ENCODE results near the gene MAN1A2. TPM values are rescaled to one million over a fixed set of nuclear protein-coding genes. Genes with fewer than 3 reads are reported as not detected.
A peak's percentile ranks its signal among the peaks of the same experiment; 100 is the strongest.

MAN1A2 gene
- total and polyA plus RNA-seq, 2 experiments from 2014 or later: 24.7 to 45.0 TPM

DNA sequence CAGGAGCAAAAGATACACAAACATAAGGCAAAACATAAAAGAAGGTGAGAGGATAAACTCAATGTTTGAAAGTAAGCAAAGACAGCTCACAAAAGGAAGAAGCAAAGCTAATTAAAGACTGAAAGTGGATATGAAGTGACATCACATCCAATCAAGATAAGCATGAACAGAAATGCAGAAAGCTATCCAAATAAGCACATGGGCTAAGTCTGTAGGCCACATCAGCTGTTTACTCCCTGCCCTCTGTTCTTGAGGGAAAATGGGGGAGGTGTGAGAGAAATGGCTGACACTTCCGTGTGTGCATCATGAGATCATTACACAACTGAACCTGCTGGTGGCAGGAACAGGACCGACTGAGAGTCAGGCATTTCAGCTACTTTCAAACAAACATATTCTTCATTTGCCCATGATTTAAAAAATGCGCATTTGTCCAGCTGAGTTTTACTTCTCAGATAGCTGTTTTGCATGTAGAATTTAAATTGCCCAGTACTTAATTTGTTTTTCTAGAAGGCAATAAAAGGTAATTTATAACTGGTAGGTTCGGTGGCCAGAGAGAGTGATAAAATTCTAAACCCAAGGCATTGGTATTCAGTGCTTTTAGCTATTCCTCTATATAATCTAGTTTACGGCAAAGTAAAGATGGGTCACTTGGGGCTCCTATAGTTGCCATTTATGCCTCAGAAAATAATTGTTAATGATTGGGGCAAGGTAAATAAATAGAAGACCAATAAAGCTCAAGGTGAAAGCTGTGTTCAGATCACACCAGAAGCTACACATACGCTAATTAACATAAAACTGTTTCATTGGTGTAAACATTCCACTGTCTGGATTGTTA, 27.2 kb upstream of the MAN1A2 start:
- TF ChIP-seq, protein P1, sequence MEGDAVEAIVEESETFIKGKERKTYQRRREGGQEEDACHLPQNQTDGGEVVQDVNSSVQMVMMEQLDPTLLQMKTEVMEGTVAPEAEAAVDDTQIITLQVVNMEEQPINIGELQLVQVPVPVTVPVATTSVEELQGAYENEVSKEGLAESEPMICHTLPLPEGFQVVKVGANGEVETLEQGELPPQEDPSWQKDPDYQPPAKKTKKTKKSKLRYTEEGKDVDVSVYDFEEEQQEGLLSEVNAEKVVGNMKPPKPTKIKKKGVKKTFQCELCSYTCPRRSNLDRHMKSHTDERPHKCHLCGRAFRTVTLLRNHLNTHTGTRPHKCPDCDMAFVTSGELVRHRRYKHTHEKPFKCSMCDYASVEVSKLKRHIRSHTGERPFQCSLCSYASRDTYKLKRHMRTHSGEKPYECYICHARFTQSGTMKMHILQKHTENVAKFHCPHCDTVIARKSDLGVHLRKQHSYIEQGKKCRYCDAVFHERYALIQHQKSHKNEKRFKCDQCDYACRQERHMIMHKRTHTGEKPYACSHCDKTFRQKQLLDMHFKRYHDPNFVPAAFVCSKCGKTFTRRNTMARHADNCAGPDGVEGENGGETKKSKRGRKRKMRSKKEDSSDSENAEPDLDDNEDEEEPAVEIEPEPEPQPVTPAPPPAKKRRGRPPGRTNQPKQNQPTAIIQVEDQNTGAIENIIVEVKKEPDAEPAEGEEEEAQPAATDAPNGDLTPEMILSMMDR (IDR thresholded peaks at IDR 0.05; ENCODE audit: poor library complexity): no peak
- TF ChIP-seq EZH2 (IDR thresholded peaks at IDR 0.05; ENCODE audit: borderline replicate concordance) (no peak), EZH2phosphoT487 (IDR thresholded peaks at IDR 0.05; ENCODE audit: low read depth, severe bottlenecking, unreplicated experiment) (no peak)
- Histone ChIP-seq H3K4me1 (ENCODE audit: insufficient read depth) (peaks cover 21% of the 10 kb centered on the region), H3K27ac (peak overlapping the region; percentile 89), H2AFZ (peak overlapping the region; percentile 37), H3K4me2 (peak overlapping the region; percentile 50), H3K36me3 (replicated peaks; ENCODE audit: insufficient read depth, low read depth) (no peaks in the 10 kb centered on the region), H3K9me3 (ENCODE audit: low read depth) (no peaks in the 10 kb centered on the region), H4K20me1 (ENCODE audit: insufficient read depth, poor library complexity, severe bottlenecking) (no peaks in the 10 kb centered on the region), H3K79me2 (no peaks in the 10 kb centered on the region), H3K9me2 (replicated peaks; ENCODE audit: insufficient read depth) (no peaks in the 10 kb centered on the region), H3K4me3 (no peak overlapping the region), H3K27me3 (no peaks in the 10 kb centered on the region)
- DNase-seq (ENCODE audit: low spot score): peak; percentile 84
- 44% methylated on average over 6 of the region's 6 CpGs for WGBS (ENCODE audit: low lambda C conversion rate, missing lambda C conversion rate)

DNA sequence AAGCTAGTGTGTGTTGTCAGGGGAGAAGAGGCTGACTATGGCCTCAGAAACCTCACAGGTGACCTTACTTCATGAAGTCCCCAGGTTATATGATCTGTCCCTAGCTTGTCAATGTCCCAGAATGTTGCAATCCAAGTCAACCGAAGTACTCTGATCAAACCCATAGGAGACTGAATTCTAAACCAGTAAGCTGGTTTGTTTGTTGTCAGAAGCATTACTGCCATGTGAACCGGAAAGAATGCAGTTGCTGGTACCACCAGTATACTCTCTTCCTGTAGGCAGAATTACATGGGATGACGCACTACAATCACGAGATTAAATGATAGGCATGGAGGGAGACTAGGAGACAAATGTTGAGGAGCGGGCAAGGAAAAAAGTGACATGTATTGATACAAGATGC, 26.1 kb upstream of the MAN1A2 start:
- Histone ChIP-seq H3K9me3 (ENCODE audit: low read depth) (no peaks in the 10 kb centered on the region), H3K36me3 (replicated peaks; ENCODE audit: insufficient read depth, low read depth) (no peaks in the 10 kb centered on the region), H3K79me2 (no peaks in the 10 kb centered on the region), H3K27me3 (no peaks in the 10 kb centered on the region), H3K4me3 (no peak overlapping the region), H4K20me1 (ENCODE audit: insufficient read depth, poor library complexity, severe bottlenecking) (no peaks in the 10 kb centered on the region), H3K9me2 (replicated peaks; ENCODE audit: insufficient read depth) (no peaks in the 10 kb centered on the region), H2AFZ (no peak overlapping the region), H3K27ac (peak overlapping the region; percentile 89), H3K4me2 (no peak overlapping the region), H3K4me1 (ENCODE audit: insufficient read depth) (peaks cover 21% of the 10 kb centered on the region)
- 87% methylated on average over 5 of the region's 5 CpGs for whole genome bisulfite sequencing (ENCODE audit: low lambda C conversion rate, missing lambda C conversion rate)
- TF ChIP-seq EZH2 (IDR thresholded peaks at IDR 0.05; ENCODE audit: borderline replicate concordance): no peak
- no peak for TF ChIP-seq EZH2phosphoT487 (IDR thresholded peaks at IDR 0.05; ENCODE audit: low read depth, severe bottlenecking, unreplicated experiment)
- TF ChIP-seq, protein P1 (IDR thresholded peaks at IDR 0.05; ENCODE audit: poor library complexity): no peak
- no peak for DNase-seq (ENCODE audit: low spot score)

DNA sequence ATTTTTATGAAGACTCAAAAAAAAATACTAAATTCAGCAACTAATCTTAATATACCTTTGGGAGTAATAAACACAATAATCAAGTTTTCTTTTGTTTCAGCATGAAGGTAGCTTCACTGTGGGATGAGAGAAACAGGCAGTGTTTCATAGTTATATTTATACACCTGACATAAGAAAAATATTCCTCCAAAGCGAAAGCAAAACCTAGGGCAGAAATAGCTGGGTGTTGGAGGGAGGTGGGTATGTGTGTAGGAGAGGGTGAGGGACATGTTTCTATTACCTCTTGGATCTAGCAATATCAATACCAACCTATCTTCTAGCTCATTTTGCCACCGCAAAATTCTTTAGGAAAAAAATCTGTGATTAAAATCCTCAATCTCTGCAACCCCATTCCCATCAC, 24.9 kb upstream of the MAN1A2 start:
- no peaks in the 10 kb centered on the region for H3K36me3 ChIP-seq (replicated peaks; ENCODE audit: insufficient read depth, low read depth)
- DNase-seq (ENCODE audit: low spot score): no peak
- H3K9me2 ChIP-seq (replicated peaks; ENCODE audit: insufficient read depth): no peaks in the 10 kb centered on the region
- no peaks in the 10 kb centered on the region for H4K20me1 ChIP-seq (ENCODE audit: insufficient read depth, poor library complexity, severe bottlenecking)
- H2AFZ ChIP-seq: no peak overlapping the region
- no peaks in the 10 kb centered on the region for H3K79me2 ChIP-seq
- no peak overlapping the region for H3K4me3 ChIP-seq
- TF ChIP-seq EZH2phosphoT487 (IDR thresholded peaks at IDR 0.05; ENCODE audit: low read depth, severe bottlenecking, unreplicated experiment) (no peak), EZH2 (IDR thresholded peaks at IDR 0.05; ENCODE audit: borderline replicate concordance) (no peak)
- TF ChIP-seq, protein P1 (IDR thresholded peaks at IDR 0.05; ENCODE audit: poor library complexity): no peak
- peaks cover 21% of the 10 kb centered on the region for H3K4me1 ChIP-seq (ENCODE audit: insufficient read depth)
- no peaks in the 10 kb centered on the region for H3K27me3 ChIP-seq
- no peaks in the 10 kb centered on the region for H3K9me3 ChIP-seq (ENCODE audit: low read depth)
- peak overlapping the region; percentile 24 for H3K4me2 ChIP-seq
- no peak overlapping the region for H3K27ac ChIP-seq
- WGBS (ENCODE audit: low lambda C conversion rate, missing lambda C conversion rate): 85% methylated on average over 2 of the region's 2 CpGs

Data from hepatocyte (in vitro differentiated cells).